ENCODE measurements around the gene LAT. TPM values are rescaled to one million over a fixed set of nuclear protein-coding genes. Genes with fewer than 3 reads are reported as not detected.

Gene LAT
- total and polyA plus RNA-seq, 2 of the 13 experiments (the other 11 are each of a cell fraction or from before 2014, with no cell fraction given): 2.0 to 3.0 TPM

- TF ChIP-seq DZIP1 (CRISPR knock-in tag; IDR thresholded peaks at IDR 0.05) (peak; percentile 78), ZNF609 (CRISPR knock-in tag; IDR thresholded peaks at IDR 0.05; ENCODE audit: borderline replicate concordance) (peak; percentile 76), RAD51 (IDR thresholded peaks at IDR 0.05; ENCODE audit: borderline replicate concordance) (peak; percentile 99), HNF4A (CRISPR knock-in tag; IDR thresholded peaks at IDR 0.05) (peak; percentile 65; the same call in 1 of the 2 replicates), ZNF790 (CRISPR knock-in tag; IDR thresholded peaks at IDR 0.05; ENCODE audit: borderline replicate concordance) (peak; percentile 23; the same call in 1 of the 2 replicates), ZMAT5 (CRISPR knock-in tag; IDR thresholded peaks at IDR 0.05; ENCODE audit: borderline replicate concordance, low read depth) (no peak; the same call in 1 of the 2 replicates), ZNF33A (CRISPR knock-in tag; IDR thresholded peaks at IDR 0.05; ENCODE audit: borderline replicate concordance) (no peak), ZNF746 (CRISPR knock-in tag; IDR thresholded peaks at IDR 0.05) (peak; percentile 55; the same call in 1 of the 2 replicates), CCDC6 (CRISPR knock-in tag; IDR thresholded peaks at IDR 0.05) (no peak; the same call in 1 of the 2 replicates), ZNF224 (CRISPR knock-in tag; IDR thresholded peaks at IDR 0.05) (0 out of 2 replicates have a peak, but pooled peaks have one; percentile 46), ZEB1 (IDR thresholded peaks at IDR 0.05; ENCODE audit: insufficient replicate concordance, low read depth) (no peak), HNF1B (CRISPR knock-in tag; IDR thresholded peaks at IDR 0.05) (peak; percentile 90), ZNF335 (CRISPR knock-in tag; IDR thresholded peaks at IDR 0.05) (peak; percentile 82), STAG1 (CRISPR knock-in tag; IDR thresholded peaks at IDR 0.05) (peak; percentile 12; the same call in 1 of the 2 replicates), ZNF598 (CRISPR knock-in tag; IDR thresholded peaks at IDR 0.05; ENCODE audit: borderline replicate concordance) (peak; percentile 95), EZH2 (conservative IDR thresholded peaks at IDR 0.05; ENCODE audit: low read depth, low read length) (no peak), CREB3 (CRISPR knock-in tag; IDR thresholded peaks at IDR 0.05) (peak; percentile 79; the same call in 1 of the 2 replicates)
These were observed 10.3 kb upstream of the LAT start, which contains the start of gene SPNS1 (continued) for GRCh38 chr16:28974437-28975157.

Measured in HepG2 (cell line).